K562 (cell line): ENCODE data around the gene MANEAL. TPM values are rescaled to one million over a fixed set of nuclear protein-coding genes. Genes with fewer than 3 reads are reported as not detected.
A peak's percentile ranks its signal among the peaks of the same experiment; 100 is the strongest.

Source experiments
- ATAC-seq: fragments of 200-7000 bp; cut with Tn5 transposase; 3 replicates; pipeline ENCODE4 v1.9.1; 2020; ENCODE audit warnings: moderate library complexity
- BruUV-seq: library from RNA; stranded (reverse); fragments of 400-500 nt; replicated peaks from 2 replicates; lab custom pipeline; 2021; lab: Mats Ljungman, UMichigan
- CTCF ChIA-PET: fragments of 300-600 bp; formaldehyde crosslinking; extraction: SDS; loops from one replicate; lab custom pipeline; 2021; ENCODE audit warnings: low intra/inter-chr PET ratio; lab: Yijun Ruan, JAX
- POLR2A ChIA-PET: fragments of 300-600, 350-650 bp; sonication (Branson Sonifier 250); formaldehyde crosslinking; extraction: SDS; loops from one replicate; lab custom pipeline; 2021; ENCODE audit warnings: antibody characterized with exemption, inconsistent platforms; lab: Yijun Ruan, JAX
- DNase-seq, 4 experiments: peaks; one replicate each; pipeline versions ENCODE4 v3.0.0 to v3.0.0-alpha.2; 2011 to 2018; ENCODE audit warnings: low spot score in 3 of 4, mixed read lengths in 3 of 4; ENCODE audit errors: extremely low read depth in 1 of 4
- FAIRE-seq: peaks from 2 replicates; lab custom pipeline; 2011; peaks lifted over from hg19 to GRCh38; lab: Jason Lieb, UNC
- H2AFZ ChIP-seq: 2 replicates; pipeline ENCODE4 v1.6.0; 2011; ENCODE audit warnings: low read depth, low read length, control low read depth, inconsistent platforms
- H3K27ac ChIP-seq: fragments of 200-600 bp; 3 replicates; pipeline ENCODE4 v1.8.0; 2011; ENCODE audit warnings: low read depth, mild to moderate bottlenecking, control low read depth, inconsistent platforms, low read length, moderate library complexity, mixed read lengths; ENCODE audit errors: extremely low read depth
- H3K27me3 ChIP-seq, 2 experiments: fragments of 300-600 bp in 1 of 2; 2 replicates in 1 of 2; 3 replicates in 1 of 2; pipeline versions ENCODE4 v1.6.0 to v1.8.0; 2011; ENCODE audit warnings: inconsistent platforms in 2 of 2, low read length in 2 of 2, mild to moderate bottlenecking in 1 of 2, mixed read lengths in 1 of 2, moderate library complexity in 1 of 2; ENCODE audit not compliant: control insufficient read depth in 2 of 2, insufficient read depth in 2 of 2
- H3K36me3 ChIP-seq: fragments of 300-600 bp; 3 replicates; pipeline ENCODE4 v1.8.0; 2011; ENCODE audit warnings: mild to moderate bottlenecking, low read length, inconsistent platforms; ENCODE audit not compliant: control insufficient read depth, insufficient read depth
- H3K4me1 ChIP-seq, 2 experiments: fragments of 200-600 bp in 1 of 2; replicated peaks in 1 of 2; 2 replicates in 1 of 2; 3 replicates in 1 of 2; pipeline versions ENCODE4 v1.5.1 to v1.8.0; 2011; ENCODE audit warnings: inconsistent platforms in 2 of 2, low read length in 2 of 2, mild to moderate bottlenecking in 1 of 2, mixed read lengths in 1 of 2, moderate library complexity in 1 of 2; ENCODE audit not compliant: control insufficient read depth in 2 of 2, insufficient read depth in 2 of 2
- H3K4me2 ChIP-seq: 2 replicates; pipeline ENCODE4 v1.6.1; 2011; ENCODE audit warnings: low read length, control low read depth, inconsistent platforms, mixed read lengths; ENCODE audit not compliant: insufficient read depth
- H3K4me3 ChIP-seq: fragments of 200-600 bp; sonication (generic), shearing (Covaris generic); 2 replicates; pipeline ENCODE4 v1.5.1; 2016; ENCODE audit warnings: control low read depth, inconsistent platforms
- H3K79me2 ChIP-seq: fragments of 200-600 bp; 3 replicates; pipeline ENCODE4 v1.8.0; 2011; ENCODE audit warnings: low read length, inconsistent platforms; ENCODE audit not compliant: control insufficient read depth, insufficient read depth
- H3K9ac ChIP-seq, 2 experiments: 2 replicates each; pipeline versions ENCODE4 v1.6.0 to v1.6.1; 2011; ENCODE audit warnings: low read depth in 2 of 2, low read length in 2 of 2, control low read depth in 1 of 2, inconsistent platforms in 1 of 2, mild to moderate bottlenecking in 1 of 2, mixed read lengths in 1 of 2; ENCODE audit not compliant: insufficient read depth in 1 of 2
- H3K9me1 ChIP-seq: one replicate; pipeline ENCODE4 v1.6.0; 2011; ENCODE audit warnings: inconsistent platforms, mild to moderate bottlenecking, low read length, moderate library complexity; ENCODE audit not compliant: control insufficient read depth, insufficient read depth
- H3K9me3 ChIP-seq: replicated peaks from 2 replicates; pipeline ENCODE4 v1.5.1; 2011; ENCODE audit warnings: low read depth, low read length, inconsistent platforms; ENCODE audit not compliant: control insufficient read depth, insufficient read depth
- H4K20me1 ChIP-seq: replicated peaks from 2 replicates; pipeline ENCODE4 v1.6.1; 2011; ENCODE audit warnings: low read length, inconsistent platforms, mixed read lengths; ENCODE audit not compliant: control insufficient read depth, insufficient read depth
- C11orf30 ChIP-seq: fragments of 450-650 bp; IDR thresholded peaks from 2 replicates; pipeline ENCODE4 v1.6.1; 2016; ENCODE audit warnings: low read depth, mild to moderate bottlenecking
- ETV1 ChIP-seq: fragments of 450-650 bp; conservative IDR thresholded peaks from 2 replicates; pipeline ENCODE4 v1.6.1; 2016; ENCODE audit warnings: missing genetic modification characterization, control low read depth, low read depth, missing compliant biosample characterization
- LEF1 ChIP-seq: fragments of 450-650 bp; IDR thresholded peaks from 2 replicates; pipeline ENCODE4 v1.6.1; 2016; ENCODE audit warnings: mild to moderate bottlenecking
- MAFF ChIP-seq: IDR thresholded peaks from 2 replicates; pipeline ENCODE4 v1.6.1; 2012; ENCODE audit warnings: low read length, improper control_type of control experiment
- RBFOX2 ChIP-seq: fragments of 200-400 bp; formaldehyde crosslinking; IDR thresholded peaks from 2 replicates; pipeline ENCODE4 v1.6.1; 2017; ENCODE audit warnings: low read depth, mild to moderate bottlenecking, low read length, moderate library complexity
- ZBTB1 ChIP-seq: sonication (generic); formaldehyde crosslinking; IDR thresholded peaks from 2 replicates; pipeline ENCODE4 v1.8.1; 2023; ENCODE audit warnings: missing genetic modification reagents, low read depth, mild to moderate bottlenecking, borderline replicate concordance
- ZNF436 ChIP-seq: fragments of 250-450, 450-650 bp; sonication (Bioruptor Pico); formaldehyde crosslinking; IDR thresholded peaks from 2 replicates; pipeline ENCODE4 v1.7.0; 2020; ENCODE audit warnings: mild to moderate bottlenecking
- WGBS: fragments of 100-300 bp; shearing (Covaris generic); methylation state at CpG from one replicate; pipeline ENCODE4 v1.1.6; 2016; ENCODE audit warnings: low coverage, mixed read lengths; ENCODE audit not compliant: insufficient coverage; ENCODE audit errors: missing lambda C conversion rate; 5-methylcytosine and 5-hydroxymethylcytosine counted together
- in situ Hi-C: fragments of 300-500 bp; cut with MboI; formaldehyde crosslinking; loops from 4 replicates; pipeline ENCODE4 v1.15.0; 2018; ENCODE audit warnings: inconsistent platforms, mixed read lengths
- intact Hi-C: fragments of 100-400 bp; cut with micrococcal nuclease; formaldehyde crosslinking; loops from 2 replicates; pipeline ENCODE4 v1.14.2; 2022
- polyA plus RNA-seq, 8 experiments: library from polyadenylated mRNA; depleted of rRNA in 4 of 8; stranded (reverse) in 5 of 8; unstranded in 3 of 8; fragments of >200 nt; fragmentation: Nextera tagmentation in 2 of 8; fragmentation: Illumina TruSeq in 1 of 8; extraction: Ambion mirVana in 2 of 8; extraction: Trizol in 1 of 8; gene quantifications; 2 replicates each; pipeline versions ENCODE4 v1.2.1 to v1.2.3, GENCODE V29; 2011 to 2014; ENCODE audit warnings: inconsistent platforms in 1 of 8, missing spikeins in 1 of 8
- total RNA-seq, 7 experiments: library from RNA; depleted of rRNA in 6 of 7; stranded (reverse); fragments of >200 nt in 6 of 7; fragmentation: Illumina TruSeq in 2 of 7; extraction: Trizol in 2 of 7; gene quantifications; 2 replicates each; pipeline versions ENCODE4 v1.2.1 to v1.2.3, GENCODE V29; 2011 to 2021; ENCODE audit warnings: low replicate concordance in 1 of 7
- TF ChIP-seq, protein P1 (sequence below): sonication (generic); formaldehyde crosslinking; IDR thresholded peaks from 2 replicates; pipeline ENCODE4 v1.8.0; 2023; ENCODE audit warnings: missing genetic modification reagents, mild to moderate bottlenecking, borderline replicate concordance
- TF ChIP-seq, protein P2 (sequence below), 3 experiments: fragments of 200-800 bp in 1 of 3; fragments of 250-450 bp in 1 of 3; fragments of 450-650 bp in 1 of 3; sonication (Bioruptor Pico) in 1 of 3; sonication (Bioruptor generic) in 1 of 3; formaldehyde crosslinking in 1 of 3; IDR thresholded peaks; 2 replicates each; pipeline versions ENCODE4 v1.6.1 to v1.8.0; 2016 to 2022; ENCODE audit warnings: mild to moderate bottlenecking in 2 of 3, missing genetic modification characterization in 2 of 3, missing compliant biosample characterization in 1 of 3, moderate library complexity in 1 of 3

Gene MANEAL
- total and polyA plus RNA-seq, 9 of the 15 experiments (the other 6 are each of a cell fraction or from before 2014, with no cell fraction given) = 0.37 to 3.2 (median 1.2) TPM

DNA sequence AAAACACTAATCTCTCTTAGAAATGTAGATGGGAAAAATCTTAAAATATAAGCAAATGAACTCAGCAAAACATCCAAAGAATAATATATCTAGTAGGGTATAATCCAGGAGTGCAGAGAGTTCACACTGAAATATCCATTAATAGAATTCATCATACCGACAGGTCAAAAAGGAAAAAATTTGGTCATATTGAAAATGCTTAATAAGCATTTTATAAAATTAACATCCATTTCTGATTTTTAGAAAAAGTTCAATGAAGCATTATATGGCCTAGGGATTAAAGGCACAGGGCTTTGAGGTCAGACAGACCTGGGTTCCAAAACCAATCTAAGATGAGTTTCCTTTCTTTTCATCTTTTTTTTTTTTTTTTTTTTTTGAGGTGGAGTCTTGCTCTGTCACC lies 45.1 kb upstream of the MANEAL start:
- Histone ChIP-seq H3K4me1 (peaks cover 0 to 7% of the 10 kb centered on the region in 2 experiments; a peak in 2 of 5 replicates), H3K79me2 (no peaks in the 10 kb centered on the region), H3K36me3 (no peaks in the 10 kb centered on the region), H3K9me3 (no peaks in the 10 kb centered on the region), H3K4me3 (no peak overlapping the region), H3K4me2 (no peak overlapping the region), H4K20me1 (no peaks in the 10 kb centered on the region; the same call in 1 of the 2 replicates), H3K27me3 (peaks cover 15 to 24% of the 10 kb centered on the region in 2 experiments), H3K9me1 (no peaks in the 10 kb centered on the region), H3K27ac (no peak overlapping the region), H2AFZ (no peak overlapping the region), H3K9ac (no peak overlapping the region)
- FAIRE-seq (no peak), ATAC-seq (no peak), DNase-seq (no peak)
- no TSS peak for BruUV-seq
- intact Hi-C loops = no loop called here
- in situ Hi-C loops = no loop called here
- ChIA-PET POLR2A (interaction anchor here (0.7 kb wide), 1 partner anchor 54 kb away, joined by 3 read pairs; no protein-coding TSS in a partner anchor), CTCF (no interaction called here)
- whole genome bisulfite sequencing = 0% methylated on average over 1 of the region's 1 CpG
- no peak for TF ChIP-seq ETV1 (tag)
- peak; percentile 92 for TF ChIP-seq MAFF
- TF ChIP-seq, protein P1, sequence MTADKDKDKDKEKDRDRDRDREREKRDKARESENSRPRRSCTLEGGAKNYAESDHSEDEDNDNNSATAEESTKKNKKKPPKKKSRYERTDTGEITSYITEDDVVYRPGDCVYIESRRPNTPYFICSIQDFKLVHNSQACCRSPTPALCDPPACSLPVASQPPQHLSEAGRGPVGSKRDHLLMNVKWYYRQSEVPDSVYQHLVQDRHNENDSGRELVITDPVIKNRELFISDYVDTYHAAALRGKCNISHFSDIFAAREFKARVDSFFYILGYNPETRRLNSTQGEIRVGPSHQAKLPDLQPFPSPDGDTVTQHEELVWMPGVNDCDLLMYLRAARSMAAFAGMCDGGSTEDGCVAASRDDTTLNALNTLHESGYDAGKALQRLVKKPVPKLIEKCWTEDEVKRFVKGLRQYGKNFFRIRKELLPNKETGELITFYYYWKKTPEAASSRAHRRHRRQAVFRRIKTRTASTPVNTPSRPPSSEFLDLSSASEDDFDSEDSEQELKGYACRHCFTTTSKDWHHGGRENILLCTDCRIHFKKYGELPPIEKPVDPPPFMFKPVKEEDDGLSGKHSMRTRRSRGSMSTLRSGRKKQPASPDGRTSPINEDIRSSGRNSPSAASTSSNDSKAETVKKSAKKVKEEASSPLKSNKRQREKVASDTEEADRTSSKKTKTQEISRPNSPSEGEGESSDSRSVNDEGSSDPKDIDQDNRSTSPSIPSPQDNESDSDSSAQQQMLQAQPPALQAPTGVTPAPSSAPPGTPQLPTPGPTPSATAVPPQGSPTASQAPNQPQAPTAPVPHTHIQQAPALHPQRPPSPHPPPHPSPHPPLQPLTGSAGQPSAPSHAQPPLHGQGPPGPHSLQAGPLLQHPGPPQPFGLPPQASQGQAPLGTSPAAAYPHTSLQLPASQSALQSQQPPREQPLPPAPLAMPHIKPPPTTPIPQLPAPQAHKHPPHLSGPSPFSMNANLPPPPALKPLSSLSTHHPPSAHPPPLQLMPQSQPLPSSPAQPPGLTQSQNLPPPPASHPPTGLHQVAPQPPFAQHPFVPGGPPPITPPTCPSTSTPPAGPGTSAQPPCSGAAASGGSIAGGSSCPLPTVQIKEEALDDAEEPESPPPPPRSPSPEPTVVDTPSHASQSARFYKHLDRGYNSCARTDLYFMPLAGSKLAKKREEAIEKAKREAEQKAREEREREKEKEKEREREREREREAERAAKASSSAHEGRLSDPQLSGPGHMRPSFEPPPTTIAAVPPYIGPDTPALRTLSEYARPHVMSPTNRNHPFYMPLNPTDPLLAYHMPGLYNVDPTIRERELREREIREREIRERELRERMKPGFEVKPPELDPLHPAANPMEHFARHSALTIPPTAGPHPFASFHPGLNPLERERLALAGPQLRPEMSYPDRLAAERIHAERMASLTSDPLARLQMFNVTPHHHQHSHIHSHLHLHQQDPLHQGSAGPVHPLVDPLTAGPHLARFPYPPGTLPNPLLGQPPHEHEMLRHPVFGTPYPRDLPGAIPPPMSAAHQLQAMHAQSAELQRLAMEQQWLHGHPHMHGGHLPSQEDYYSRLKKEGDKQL = no peak
- no peak for TF ChIP-seq RBFOX2
- TF ChIP-seq, protein P2, sequence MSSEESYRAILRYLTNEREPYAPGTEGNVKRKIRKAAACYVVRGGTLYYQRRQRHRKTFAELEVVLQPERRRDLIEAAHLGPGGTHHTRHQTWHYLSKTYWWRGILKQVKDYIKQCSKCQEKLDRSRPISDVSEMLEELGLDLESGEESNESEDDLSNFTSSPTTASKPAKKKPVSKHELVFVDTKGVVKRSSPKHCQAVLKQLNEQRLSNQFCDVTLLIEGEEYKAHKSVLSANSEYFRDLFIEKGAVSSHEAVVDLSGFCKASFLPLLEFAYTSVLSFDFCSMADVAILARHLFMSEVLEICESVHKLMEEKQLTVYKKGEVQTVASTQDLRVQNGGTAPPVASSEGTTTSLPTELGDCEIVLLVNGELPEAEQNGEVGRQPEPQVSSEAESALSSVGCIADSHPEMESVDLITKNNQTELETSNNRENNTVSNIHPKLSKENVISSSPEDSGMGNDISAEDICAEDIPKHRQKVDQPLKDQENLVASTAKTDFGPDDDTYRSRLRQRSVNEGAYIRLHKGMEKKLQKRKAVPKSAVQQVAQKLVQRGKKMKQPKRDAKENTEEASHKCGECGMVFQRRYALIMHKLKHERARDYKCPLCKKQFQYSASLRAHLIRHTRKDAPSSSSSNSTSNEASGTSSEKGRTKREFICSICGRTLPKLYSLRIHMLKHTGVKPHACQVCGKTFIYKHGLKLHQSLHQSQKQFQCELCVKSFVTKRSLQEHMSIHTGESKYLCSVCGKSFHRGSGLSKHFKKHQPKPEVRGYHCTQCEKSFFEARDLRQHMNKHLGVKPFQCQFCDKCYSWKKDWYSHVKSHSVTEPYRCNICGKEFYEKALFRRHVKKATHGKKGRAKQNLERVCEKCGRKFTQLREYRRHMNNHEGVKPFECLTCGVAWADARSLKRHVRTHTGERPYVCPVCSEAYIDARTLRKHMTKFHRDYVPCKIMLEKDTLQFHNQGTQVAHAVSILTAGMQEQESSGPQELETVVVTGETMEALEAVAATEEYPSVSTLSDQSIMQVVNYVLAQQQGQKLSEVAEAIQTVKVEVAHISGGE (CRISPR knock-in tag; IDR thresholded peaks at IDR 0.05) = no peak
- TF ChIP-seq C11orf30 = peak; percentile 92
- no peak for TF ChIP-seq LEF1
- TF ChIP-seq ZBTB1 (CRISPR knock-in tag) = no peak
- TF ChIP-seq ZNF436 (CRISPR knock-in tag) = no peak
